NK-92 (cell line): ENCODE measurements around the gene GKN2.
"Not testable (repeated sequence)": the region's sequence is repeated elsewhere in the genome, so short reads cannot be mapped to it uniquely, and the experiment has no call there.

Experiments
- DNase-seq: peaks from one replicate; lab custom pipeline; 2025; ENCODE audit not compliant: unreplicated experiment; lab: John Stamatoyannopoulos, UW

Gene GKN2

GRCh38 chr2:68961380-68961779, 8.7 kb upstream of the GKN2 start:
- no peak for DNase-seq

- DNase-seq: no peak
Measured at GRCh38 chr2:68959001-68959400, 6.3 kb upstream of the GKN2 start.

GRCh38 chr2:68955432-68955831, 2.7 kb upstream of the GKN2 start:
- DNase-seq: not testable (repeated sequence)

- no peak for DNase-seq
Measured at GRCh38 chr2:68951899-68952298, 794 bp downstream of the GKN2 start.

GRCh38 chr2:68948710-68949109, 4.0 kb downstream of the GKN2 start:
- DNase-seq: no peak

- no peak for DNase-seq
Measured at GRCh38 chr2:68946117-68946516, 6.6 kb downstream of the GKN2 start.

- DNase-seq: no peak
Measured at GRCh38 chr2:68943581-68944568, 8.8 kb downstream of the GKN2 start.

GRCh38 chr2:68942827-68943226, 9.9 kb downstream of the GKN2 start:
- DNase-seq: no peak

GRCh38 chr2:68940369-68940768, 12.3 kb downstream of the GKN2 start:
- no peak for DNase-seq

GRCh38 chr2:68939962-68940361, 12.7 kb downstream of the GKN2 start:
- no peak for DNase-seq

GRCh38 chr2:68938938-68939337, 13.8 kb downstream of the GKN2 start:
- DNase-seq: no peak

- DNase-seq: no peak
Measured at GRCh38 chr2:68937346-68938055, 15.2 kb downstream of the GKN2 start.

GRCh38 chr2:68936889-68937288, 15.8 kb downstream of the GKN2 start:
- DNase-seq: no peak

GRCh38 chr2:68936427-68936826, 16.3 kb downstream of the GKN2 start:
- DNase-seq: no peak

GRCh38 chr2:68935471-68935870, 17.2 kb downstream of the GKN2 start:
- no peak for DNase-seq

- DNase-seq: no peak
Measured at GRCh38 chr2:68934021-68934420, 18.7 kb downstream of the GKN2 start.

- no peak for DNase-seq
Measured at GRCh38 chr2:68932402-68932801, 20.3 kb downstream of the GKN2 start.

GRCh38 chr2:68931799-68932198, 20.9 kb downstream of the GKN2 start:
- no peak for DNase-seq

GRCh38 chr2:68931149-68931711, 21.5 kb downstream of the GKN2 start:
- DNase-seq: no peak

- no peak for DNase-seq
Measured at GRCh38 chr2:68926796-68927195, 25.9 kb downstream of the GKN2 start.

GRCh38 chr2:68925295-68925896, 27.3 kb downstream of the GKN2 start:
- DNase-seq: peak; percentile 3
